ENCODE measurements around the gene ST7. TPM values are rescaled to one million over a fixed set of nuclear protein-coding genes. Genes with fewer than 3 reads are reported as not detected.

Gene ST7
- total RNA-seq, 2 experiments from 2014 or later = 9.6 to 10.7 TPM

GRCh38 chr7:117068511-117069145 lies 115.3 kb downstream of the ST7 start:
- POLR2A ChIA-PET = interaction anchor here (1.4 to 1.5 kb wide), 2 partner anchors 9 to 12 kb away, joined by 3 to 5 read pairs; no protein-coding TSS in a partner anchor
- no peaks in the 10 kb centered on the region for H3K9me2 ChIP-seq (ENCODE audit: insufficient read depth, low read length)
- no peaks in the 10 kb centered on the region for H3K36me3 ChIP-seq (ENCODE audit: insufficient read depth, low read length)
- CTCF ChIA-PET (ENCODE audit: unreplicated experiment) = no interaction called here
- intact Hi-C loops (cut with micrococcal nuclease; ENCODE audit: unreplicated experiment) = no loop called here
- no peaks in the 10 kb centered on the region for H3K9me3 ChIP-seq (ENCODE audit: low read length)
- no peaks in the 10 kb centered on the region; the same call in 1 of the 2 replicates for H4K20me1 ChIP-seq (ENCODE audit: insufficient read depth, low read length)
- H3K27ac ChIP-seq (ENCODE audit: low read depth, low read length, poor library complexity, severe bottlenecking) = no peak overlapping the region
- no peak overlapping the region for H3K4me3 ChIP-seq (ENCODE audit: low read depth, low read length, poor library complexity, severe bottlenecking)
- TF ChIP-seq CTCF (conservative IDR thresholded peaks at IDR 0.05; ENCODE audit: low read length) (no peak), EZH2phosphoT487 (IDR thresholded peaks at IDR 0.05; ENCODE audit: borderline replicate concordance, low read depth, low read length) (no peak)
- no peaks in the 10 kb centered on the region for H3K4me1 ChIP-seq (ENCODE audit: insufficient read depth, low read length, poor library complexity, severe bottlenecking)
- DNase-seq (ENCODE audit: low spot score) = no peak
- no peak overlapping the region for H3K4me2 ChIP-seq (ENCODE audit: low read length)
- BruUV-seq (replicated peaks) = no TSS peak
- H3K79me2 ChIP-seq (ENCODE audit: insufficient read depth, low read depth, low read length) = no peaks in the 10 kb centered on the region
- H2AFZ ChIP-seq (ENCODE audit: low read length) = no peak overlapping the region

GRCh38 chr7:117069379-117069778 lies 116.1 kb downstream of the ST7 start:
- intact Hi-C loops (cut with micrococcal nuclease; ENCODE audit: unreplicated experiment) = no loop called here
- no peak for TF ChIP-seq EZH2phosphoT487 (IDR thresholded peaks at IDR 0.05; ENCODE audit: borderline replicate concordance, low read depth, low read length)
- TF ChIP-seq CTCF (conservative IDR thresholded peaks at IDR 0.05; ENCODE audit: low read length) = no peak
- no peak overlapping the region for H3K4me2 ChIP-seq (ENCODE audit: low read length)
- no TSS peak for BruUV-seq (replicated peaks)
- no peaks in the 10 kb centered on the region; the same call in 1 of the 2 replicates for H4K20me1 ChIP-seq (ENCODE audit: insufficient read depth, low read length)
- no peaks in the 10 kb centered on the region for H3K79me2 ChIP-seq (ENCODE audit: insufficient read depth, low read depth, low read length)
- CTCF ChIA-PET (ENCODE audit: unreplicated experiment) = no interaction called here
- H3K4me1 ChIP-seq (ENCODE audit: insufficient read depth, low read length, poor library complexity, severe bottlenecking) = no peaks in the 10 kb centered on the region
- H3K9me2 ChIP-seq (ENCODE audit: insufficient read depth, low read length) = no peaks in the 10 kb centered on the region
- DNase-seq (ENCODE audit: low spot score) = no peak
- no peaks in the 10 kb centered on the region for H3K9me3 ChIP-seq (ENCODE audit: low read length)
- POLR2A ChIA-PET = no interaction called here
- H2AFZ ChIP-seq (ENCODE audit: low read length) = no peak overlapping the region
- H3K27ac ChIP-seq (ENCODE audit: low read depth, low read length, poor library complexity, severe bottlenecking) = no peak overlapping the region
- no peaks in the 10 kb centered on the region for H3K36me3 ChIP-seq (ENCODE audit: insufficient read depth, low read length)
- H3K4me3 ChIP-seq (ENCODE audit: low read depth, low read length, poor library complexity, severe bottlenecking) = no peak overlapping the region

GRCh38 chr7:117071551-117071950 lies 118.2 kb downstream of the ST7 start:
- POLR2A ChIA-PET = interaction anchor here (0.5 kb wide), 1 partner anchor 735 kb away, joined by 4 read pairs; no protein-coding TSS in a partner anchor

More at GRCh38 chr7:117071551-117071950, 118.2 kb downstream of the ST7 start:
- H4K20me1 ChIP-seq (ENCODE audit: insufficient read depth, low read length) = no peaks in the 10 kb centered on the region; the same call in 1 of the 2 replicates
- no peak overlapping the region for H3K4me2 ChIP-seq (ENCODE audit: low read length)
- H3K9me3 ChIP-seq (ENCODE audit: low read length) = no peaks in the 10 kb centered on the region
- H3K4me1 ChIP-seq (ENCODE audit: insufficient read depth, low read length, poor library complexity, severe bottlenecking) = no peaks in the 10 kb centered on the region
- no TSS peak for BruUV-seq (replicated peaks)
- TF ChIP-seq CTCF (conservative IDR thresholded peaks at IDR 0.05; ENCODE audit: low read length) (no peak), EZH2phosphoT487 (IDR thresholded peaks at IDR 0.05; ENCODE audit: borderline replicate concordance, low read depth, low read length) (no peak)
- CTCF ChIA-PET (ENCODE audit: unreplicated experiment) = no interaction called here
- H2AFZ ChIP-seq (ENCODE audit: low read length) = no peak overlapping the region
- H3K36me3 ChIP-seq (ENCODE audit: insufficient read depth, low read length) = no peaks in the 10 kb centered on the region
- H3K79me2 ChIP-seq (ENCODE audit: insufficient read depth, low read depth, low read length) = no peaks in the 10 kb centered on the region
- intact Hi-C loops (cut with micrococcal nuclease; ENCODE audit: unreplicated experiment) = no loop called here
- no peaks in the 10 kb centered on the region for H3K9me2 ChIP-seq (ENCODE audit: insufficient read depth, low read length)
- DNase-seq (ENCODE audit: low spot score) = no peak
- no peak overlapping the region for H3K4me3 ChIP-seq (ENCODE audit: low read depth, low read length, poor library complexity, severe bottlenecking)
- H3K27ac ChIP-seq (ENCODE audit: low read depth, low read length, poor library complexity, severe bottlenecking) = no peak overlapping the region

Data from OCI-LY7 (cell line).